GM13976 (cell line): Measurements from ENCODE around the gene CD209.

ENCODE experiments used
- DNase-seq: peaks from one replicate; pipeline ENCODE4 v3.0.0; 2012; ENCODE audit warnings: low spot score
- in situ Hi-C: fragments of 300-500 bp; cut with MboI; formaldehyde crosslinking; loops from one replicate; pipeline ENCODE4 v1.12.0; 2022; ENCODE audit warnings: low sequenced_read_pairs, mixed read lengths, inconsistent platforms; ENCODE audit not compliant: unreplicated experiment
- TF ChIP-seq, protein P1 (sequence below): IDR thresholded peaks from 2 replicates; pipeline ENCODE4 v1.5.1; 2012; ENCODE audit warnings: borderline replicate concordance, mild to moderate bottlenecking; ENCODE audit not compliant: insufficient read depth; ENCODE audit errors: extremely low read depth, missing control alignments, control extremely low read depth

CD209 gene

DNA sequence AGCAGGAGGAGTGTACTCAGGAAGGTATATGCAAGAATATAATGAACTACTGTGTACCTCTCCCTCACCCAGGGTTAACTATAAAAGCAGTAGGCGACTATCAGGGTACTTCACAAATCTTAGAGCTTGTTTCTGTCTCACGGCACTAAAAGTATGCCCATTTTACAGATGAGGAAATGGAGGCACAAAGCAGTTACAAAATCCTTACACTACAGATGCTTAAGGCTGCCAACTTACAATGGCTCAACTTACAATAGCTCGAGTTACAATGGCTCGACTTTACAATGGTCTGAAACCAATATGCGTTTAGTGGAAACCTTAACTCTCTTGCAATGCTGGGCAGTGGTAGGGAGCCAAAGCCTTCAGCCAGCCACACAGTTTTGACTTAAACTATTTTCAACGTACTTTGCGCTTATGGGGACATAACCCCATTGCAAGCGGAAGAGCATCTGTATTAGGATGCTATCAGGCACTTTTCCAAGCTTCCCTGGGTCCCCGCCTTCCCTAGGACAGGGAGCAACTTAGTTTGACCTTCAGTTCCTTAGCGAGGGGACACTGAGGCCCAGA lies 49.5 kb downstream of the CD209 start:
- no peak for DNase-seq
- TF ChIP-seq, protein P1, sequence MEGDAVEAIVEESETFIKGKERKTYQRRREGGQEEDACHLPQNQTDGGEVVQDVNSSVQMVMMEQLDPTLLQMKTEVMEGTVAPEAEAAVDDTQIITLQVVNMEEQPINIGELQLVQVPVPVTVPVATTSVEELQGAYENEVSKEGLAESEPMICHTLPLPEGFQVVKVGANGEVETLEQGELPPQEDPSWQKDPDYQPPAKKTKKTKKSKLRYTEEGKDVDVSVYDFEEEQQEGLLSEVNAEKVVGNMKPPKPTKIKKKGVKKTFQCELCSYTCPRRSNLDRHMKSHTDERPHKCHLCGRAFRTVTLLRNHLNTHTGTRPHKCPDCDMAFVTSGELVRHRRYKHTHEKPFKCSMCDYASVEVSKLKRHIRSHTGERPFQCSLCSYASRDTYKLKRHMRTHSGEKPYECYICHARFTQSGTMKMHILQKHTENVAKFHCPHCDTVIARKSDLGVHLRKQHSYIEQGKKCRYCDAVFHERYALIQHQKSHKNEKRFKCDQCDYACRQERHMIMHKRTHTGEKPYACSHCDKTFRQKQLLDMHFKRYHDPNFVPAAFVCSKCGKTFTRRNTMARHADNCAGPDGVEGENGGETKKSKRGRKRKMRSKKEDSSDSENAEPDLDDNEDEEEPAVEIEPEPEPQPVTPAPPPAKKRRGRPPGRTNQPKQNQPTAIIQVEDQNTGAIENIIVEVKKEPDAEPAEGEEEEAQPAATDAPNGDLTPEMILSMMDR, result no peak
- in situ Hi-C loops, result no loop called here

DNA sequence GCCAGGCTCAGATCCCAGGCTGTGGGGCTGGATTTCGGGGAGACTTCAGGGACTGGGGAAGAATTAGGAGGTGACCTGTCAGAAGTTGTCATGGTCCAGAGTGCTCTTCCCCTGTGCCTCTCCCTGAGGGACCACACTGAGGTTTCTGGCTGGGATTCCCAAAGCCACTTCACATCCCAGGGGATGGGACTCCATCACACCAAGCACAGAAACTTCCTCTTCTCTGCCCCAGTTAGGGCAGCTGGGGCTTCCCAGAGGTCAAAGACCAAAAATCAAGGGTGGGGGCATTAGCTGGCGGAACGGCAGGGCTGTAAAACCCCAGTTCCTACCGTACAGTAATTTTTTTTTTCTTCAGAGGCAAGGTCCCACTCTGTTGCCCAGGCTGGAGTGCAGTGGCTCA lies 52.8 kb downstream of the CD209 start:
- TF ChIP-seq, protein P1, result no peak
- in situ Hi-C loops, result no loop called here
- no peak for DNase-seq

DNA sequence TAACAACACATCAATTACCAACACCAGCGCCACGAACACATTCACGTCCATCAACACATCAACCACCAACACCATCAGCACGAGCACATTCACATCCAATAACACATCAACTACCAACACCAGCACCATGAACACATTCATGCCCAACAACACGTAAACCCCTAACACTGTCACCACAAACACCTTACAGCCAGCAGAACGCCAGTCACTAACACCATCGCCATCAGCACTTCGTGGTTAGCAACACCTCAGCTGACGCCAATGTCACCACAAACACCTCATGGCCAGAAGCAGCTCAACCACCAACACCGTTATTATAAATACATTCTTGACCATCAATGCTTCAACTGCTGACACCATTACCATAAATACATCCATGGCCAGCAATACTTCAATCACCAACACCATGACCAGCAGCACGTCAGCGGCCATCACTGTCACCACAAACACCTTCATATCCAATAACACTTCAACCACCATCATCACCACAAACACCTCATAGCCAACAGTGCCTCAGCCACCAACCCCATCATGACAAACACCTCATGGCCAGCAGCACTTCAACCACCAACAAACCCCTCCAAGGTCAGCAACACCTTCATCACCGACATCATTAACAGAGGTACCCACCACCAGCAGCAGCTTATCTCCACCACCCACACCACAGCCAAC lies 54.8 kb downstream of the CD209 start:
- in situ Hi-C loops, result no loop called here
- TF ChIP-seq, protein P1, result no peak

DNA sequence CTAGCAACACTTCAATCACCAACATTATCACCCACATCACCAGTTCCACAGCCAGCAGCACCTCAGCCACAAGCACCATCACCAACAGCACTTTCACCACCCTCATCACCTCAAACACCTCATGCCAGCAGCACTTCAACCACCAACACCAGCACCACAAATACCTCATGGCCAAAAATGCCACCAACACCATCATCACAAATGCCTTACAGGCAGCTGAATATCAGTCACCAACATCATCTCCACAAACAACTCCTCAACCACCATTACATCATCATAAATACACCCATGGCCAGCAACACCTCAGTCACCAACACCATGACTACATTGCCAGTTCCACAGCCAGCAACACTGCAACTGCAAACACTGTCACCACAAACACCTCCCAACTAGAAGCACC lies 55.8 kb downstream of the CD209 start:
- in situ Hi-C loops, result no loop called here
- TF ChIP-seq, protein P1, result no peak
- DNase-seq, result no peak

More for the DNA sequence above, 54.8 kb downstream of the CD209 start:
- DNase-seq, result no peak

DNA sequence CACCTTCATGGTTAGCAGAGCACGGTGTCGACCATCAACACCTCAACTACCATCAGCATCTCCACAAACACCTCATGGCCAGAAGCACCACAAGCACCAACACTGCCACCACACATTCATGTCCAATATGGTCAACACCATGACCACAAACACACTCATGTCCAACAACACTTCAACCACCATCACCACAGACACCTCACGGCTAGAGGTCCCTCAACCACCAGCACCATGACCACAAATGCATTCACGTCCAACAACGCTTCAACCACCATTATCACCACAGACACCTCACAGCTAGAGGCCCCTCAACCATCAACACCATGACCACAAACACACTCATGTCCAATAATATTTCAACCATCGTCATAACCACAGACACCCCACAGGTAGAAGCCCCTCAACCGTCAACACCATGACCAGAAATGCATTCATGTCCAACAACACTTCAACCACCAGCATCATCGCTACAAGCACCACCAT lies 56.5 kb downstream of the CD209 start:
- in situ Hi-C loops, result no loop called here
- DNase-seq, result no peak
- TF ChIP-seq, protein P1, result no peak
